Superior temporal gyrus (tissue), 1 donor: ENCODE data around the gene ETNK2.
A peak's percentile ranks its signal among the peaks of the same experiment; 100 is the strongest.

ENCODE experiments used
- DNase-seq: peaks from one replicate; pipeline ENCODE4 v3.0.0-alpha.2; 2016; ENCODE audit errors: extremely low spot score

The ETNK2 gene, protein sequence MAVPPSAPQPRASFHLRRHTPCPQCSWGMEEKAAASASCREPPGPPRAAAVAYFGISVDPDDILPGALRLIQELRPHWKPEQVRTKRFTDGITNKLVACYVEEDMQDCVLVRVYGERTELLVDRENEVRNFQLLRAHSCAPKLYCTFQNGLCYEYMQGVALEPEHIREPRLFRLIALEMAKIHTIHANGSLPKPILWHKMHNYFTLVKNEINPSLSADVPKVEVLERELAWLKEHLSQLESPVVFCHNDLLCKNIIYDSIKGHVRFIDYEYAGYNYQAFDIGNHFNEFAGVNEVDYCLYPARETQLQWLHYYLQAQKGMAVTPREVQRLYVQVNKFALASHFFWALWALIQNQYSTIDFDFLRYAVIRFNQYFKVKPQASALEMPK

DNA sequence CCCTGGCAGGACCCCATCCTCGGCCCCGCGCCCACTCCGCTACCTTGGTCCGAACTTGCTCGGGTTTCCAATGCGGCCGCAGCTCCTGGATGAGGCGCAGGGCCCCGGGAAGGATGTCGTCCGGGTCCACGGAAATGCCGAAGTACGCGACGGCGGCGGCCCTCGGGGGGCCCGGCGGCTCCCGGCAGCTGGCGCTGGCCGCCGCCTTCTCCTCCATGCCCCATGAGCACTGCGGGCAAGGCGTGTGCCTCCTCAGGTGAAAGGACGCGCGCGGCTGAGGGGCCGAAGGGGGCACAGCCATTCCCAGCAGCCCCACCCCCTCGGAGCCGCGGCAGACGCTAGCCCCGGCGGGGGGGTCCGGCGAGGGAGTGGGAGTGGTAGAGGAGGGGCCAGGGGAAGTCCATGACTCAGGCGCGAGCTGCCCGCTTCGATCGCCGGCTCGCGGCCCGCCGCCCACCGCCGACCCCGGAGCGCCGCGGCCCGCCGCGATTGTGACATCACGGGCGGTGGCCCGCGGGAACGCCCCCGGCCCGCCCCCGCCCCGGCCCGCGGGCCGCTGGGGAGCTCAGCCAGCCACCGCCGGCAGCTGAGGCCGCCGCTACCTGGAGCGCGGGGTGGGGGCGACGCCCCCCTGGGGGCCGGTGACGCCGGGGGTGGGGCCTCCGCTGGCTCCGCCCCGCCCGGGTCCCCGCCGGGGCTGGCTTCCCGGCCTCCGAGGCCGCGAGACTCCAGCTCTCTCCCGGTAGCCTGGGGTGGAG, at the start of gene ETNK2:
Gene ETNK2 (minus strand): TSS at position 493 of the 758 bp plus-strand sequence. CDS start 192 bp downstream, at position 301.
- no peak for DNase-seq

DNA sequence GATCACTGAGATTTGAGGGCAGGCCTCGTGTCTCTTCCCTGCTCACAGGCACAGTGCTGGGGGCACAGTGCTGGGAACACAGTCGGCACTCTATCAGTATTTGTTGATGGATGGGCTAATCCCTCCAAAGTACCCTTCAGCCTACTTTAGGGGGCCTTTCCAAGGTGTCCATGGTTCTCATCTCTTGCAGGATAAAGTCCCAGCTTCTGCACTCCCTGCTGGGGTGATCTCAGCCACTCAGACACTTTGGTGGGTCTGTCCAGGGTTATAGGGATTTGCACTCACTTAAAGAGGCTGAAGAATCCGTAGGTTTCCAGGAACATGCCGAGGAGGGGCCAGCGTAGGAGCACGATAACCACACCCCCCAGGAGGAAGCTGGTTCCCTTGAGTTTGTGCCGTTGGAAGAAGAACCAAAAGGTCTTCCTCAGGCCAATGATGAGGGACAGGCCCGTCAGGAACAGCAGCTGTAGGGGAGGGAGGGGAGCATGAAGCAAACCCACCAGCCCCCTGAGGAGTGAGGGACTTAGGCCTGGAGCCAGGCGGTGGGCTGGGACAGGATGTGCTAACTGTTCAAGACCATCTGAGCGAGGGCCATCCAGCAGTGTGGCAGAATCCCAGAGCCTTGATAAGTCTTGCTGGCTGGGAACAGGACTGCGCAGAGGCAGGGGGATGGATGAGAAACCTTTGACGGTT, 49.6 kb upstream of the ETNK2 start:
- DNase-seq = no peak

DNA sequence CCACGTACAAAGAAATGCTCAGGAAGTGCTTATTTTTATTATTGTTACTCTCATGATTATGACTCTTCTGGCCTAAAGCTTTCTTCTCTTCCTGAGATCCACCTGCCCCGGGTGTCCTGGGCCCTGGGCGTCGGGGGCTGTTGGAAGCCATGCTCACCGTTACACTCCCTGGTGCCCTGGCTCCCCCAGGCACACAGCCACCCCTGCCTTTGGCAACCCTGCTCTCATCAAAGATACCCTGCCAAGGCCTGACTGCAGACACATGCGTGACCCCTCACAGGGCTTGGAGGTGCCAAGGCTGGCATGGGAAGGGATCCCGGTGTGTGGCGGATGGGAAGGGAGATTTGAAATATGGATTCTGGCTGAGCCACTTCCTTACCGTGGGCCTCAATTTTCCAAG, 47.7 kb upstream of the ETNK2 start:
- no peak for DNase-seq

DNA sequence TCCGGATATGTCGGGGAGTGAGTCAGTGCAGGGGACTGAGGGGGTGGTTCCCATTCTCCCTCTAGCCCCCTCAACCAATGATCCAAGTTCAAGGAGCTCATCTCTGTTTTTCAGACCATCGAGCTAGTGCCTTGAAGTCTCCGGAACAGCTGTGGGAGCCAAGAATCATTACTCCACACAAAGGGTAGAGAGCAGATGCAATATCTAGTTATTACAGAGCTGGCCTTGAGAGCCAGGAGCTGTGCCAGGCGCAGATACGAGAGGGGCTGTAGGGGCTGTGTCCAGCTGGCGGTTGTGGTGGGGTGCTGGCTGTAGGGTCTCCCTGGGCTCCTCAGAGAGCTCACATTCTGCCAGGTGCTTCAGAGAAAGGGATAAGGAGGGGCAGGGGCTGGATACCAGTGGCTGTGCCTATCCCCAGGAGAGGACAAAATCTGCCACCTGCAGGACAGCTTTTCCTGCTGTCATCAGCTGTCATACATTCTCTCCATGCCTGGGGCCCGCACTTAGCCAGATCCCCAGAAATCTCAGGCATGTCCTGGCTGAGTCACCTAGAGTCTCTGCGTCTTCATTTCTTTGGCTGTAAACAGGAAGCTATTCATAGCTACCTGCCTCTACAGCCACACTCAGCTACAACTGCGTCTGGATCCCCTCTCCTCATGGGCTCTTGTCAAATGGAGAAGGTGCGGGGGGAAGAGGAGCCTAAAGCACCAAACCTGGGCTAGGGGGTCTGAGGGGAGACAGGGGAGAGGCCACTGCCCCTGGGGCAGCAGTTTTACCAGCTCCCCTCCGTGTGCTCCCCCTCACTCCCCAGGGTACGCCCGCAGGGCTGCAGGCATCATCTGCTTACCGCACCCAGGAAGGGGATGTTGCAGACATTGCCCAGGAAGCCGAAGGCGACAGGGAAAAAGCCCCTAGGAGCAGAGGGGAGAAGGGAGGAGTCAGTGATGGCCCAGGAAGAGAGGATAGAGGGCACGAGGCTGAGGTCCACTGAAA, 46.8 kb upstream of the ETNK2 start:
- peak; percentile 18 for DNase-seq

DNA sequence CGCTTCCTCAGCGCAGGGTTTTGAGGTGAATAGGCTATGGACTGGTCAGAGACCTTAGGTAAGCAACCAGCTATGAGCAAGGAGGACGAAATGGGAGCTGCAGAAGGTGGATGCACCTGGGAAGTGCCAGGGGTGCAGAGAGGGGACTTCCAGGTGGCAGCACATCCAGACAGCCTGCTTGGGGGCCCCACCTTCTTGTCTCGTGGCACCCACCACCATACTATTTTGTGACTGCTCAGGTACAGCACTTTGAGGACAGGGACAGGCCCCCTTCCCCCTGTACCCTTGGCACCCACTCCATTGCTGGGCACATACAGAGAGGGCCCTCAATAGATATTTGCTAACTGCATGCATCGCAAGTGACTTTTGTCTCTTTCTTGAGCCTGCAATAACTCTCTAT, 45.2 kb upstream of the ETNK2 start:
- no peak for DNase-seq

DNA sequence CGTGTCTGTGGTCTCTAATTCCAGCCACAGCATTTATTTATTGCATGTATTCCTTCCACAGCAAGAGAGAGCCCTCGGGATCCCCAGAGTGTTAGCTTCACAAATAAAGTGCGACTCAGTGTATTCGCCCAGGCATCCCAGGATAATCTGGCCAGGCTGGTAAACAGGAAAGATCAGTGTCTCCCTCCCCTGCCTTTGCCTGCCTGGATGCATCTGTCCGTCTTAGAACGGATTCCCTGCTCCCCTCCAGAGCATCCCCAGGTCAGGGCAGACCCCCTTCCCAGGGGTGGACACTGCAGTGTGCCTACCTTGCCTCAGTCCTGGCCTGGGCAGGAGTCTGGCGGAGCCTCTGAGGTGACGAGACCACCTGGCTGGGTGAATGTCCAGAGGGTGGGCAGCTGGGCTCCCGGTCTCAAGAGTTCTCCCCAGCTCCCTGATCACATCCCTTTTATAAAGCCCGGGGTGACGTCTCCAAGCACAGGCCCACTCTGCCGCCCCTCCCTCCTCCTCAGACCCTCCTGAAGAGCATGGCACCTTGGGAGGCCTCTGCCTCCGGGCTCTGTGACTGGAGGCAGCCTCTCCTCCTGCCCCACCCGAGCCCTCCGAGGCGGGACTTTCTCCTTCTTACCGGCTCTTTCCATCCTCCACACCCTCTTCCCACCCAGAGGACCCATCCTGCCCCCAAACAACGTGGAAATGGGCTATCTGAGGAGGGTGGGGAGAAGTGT, 44.4 kb upstream of the ETNK2 start, which contains the start of gene KISS1:
Gene KISS1 (minus strand): TSS at position 424 of the 728 bp plus-strand sequence. CDS start 3,615 bp downstream, outside the sequence.
- no peak for DNase-seq

DNA sequence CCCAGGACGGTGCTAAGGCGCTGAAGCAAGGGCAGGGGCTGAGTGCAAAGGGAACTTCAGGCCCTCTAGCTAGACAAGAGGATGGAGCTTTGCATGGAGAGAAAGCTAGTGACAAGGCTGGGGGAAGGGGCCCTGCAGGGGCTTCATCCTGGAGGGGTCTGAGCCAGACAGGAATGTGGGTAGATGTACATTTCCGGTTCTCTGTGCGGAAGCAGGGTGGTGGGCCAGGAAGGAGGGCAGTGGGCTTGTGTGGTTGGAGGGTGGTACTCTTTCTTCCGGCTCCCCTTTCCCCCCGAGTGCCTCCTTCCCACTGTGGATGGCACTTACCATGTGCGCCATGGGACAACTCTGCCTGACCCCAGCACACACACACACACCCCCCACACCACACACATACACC, 42.9 kb upstream of the ETNK2 start:
- no peak for DNase-seq

DNA sequence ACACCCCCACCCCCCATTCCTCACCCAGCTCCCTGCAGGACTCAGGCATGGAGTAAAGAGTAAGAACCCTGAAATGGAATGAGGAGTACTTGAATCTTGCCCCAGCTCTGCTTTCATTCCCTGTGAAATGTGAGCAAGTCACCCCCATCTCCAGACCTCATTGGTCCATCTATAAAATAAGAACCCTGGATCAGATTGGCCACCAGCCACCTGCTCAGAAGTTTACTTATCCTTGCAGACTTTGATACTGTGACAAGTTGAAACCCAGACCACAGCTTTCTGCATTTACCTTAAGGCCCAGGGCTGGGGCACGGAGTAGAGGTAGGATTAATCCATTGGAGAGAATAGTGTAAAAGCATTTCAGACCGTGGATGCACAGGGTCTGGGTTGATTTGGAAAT, 42.2 kb upstream of the ETNK2 start:
- DNase-seq = no peak

DNA sequence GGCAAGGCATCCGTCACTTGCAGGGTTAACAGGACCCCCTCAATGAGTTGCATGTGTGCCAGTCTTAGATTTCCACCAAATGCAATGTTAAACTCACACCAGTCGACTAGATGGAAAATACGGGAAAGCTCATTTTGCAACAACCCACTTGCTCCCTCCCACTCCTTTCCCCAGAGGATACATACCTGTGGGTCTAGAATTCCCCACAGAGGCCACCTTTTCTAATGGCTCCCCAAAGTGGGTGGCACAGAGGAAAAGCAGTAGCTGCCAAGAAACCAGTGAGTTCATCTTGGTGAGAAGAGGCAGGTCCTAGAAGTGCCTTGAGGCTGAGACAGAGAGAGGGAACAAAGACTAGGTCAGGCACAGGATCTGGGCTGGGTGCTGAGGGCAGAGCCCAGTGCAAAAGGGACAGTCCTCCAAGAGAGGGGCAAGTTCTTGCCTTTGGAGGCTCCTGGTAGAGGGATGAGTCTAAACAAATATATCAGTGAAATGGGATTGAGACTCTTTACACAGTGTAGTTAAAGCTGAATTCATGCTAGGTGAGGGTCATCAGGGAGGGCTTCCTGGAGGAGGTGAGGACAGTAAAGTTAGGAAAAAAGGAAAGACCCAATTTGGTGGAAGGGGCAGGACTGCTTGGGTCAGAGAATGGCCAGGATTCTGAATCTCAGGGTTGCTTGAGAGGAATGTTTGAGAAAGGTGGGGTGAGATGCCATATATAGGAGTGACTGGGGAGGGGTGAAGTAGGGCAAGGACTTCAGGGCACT, 40.9 kb upstream of the ETNK2 start:
- DNase-seq = no peak

DNA sequence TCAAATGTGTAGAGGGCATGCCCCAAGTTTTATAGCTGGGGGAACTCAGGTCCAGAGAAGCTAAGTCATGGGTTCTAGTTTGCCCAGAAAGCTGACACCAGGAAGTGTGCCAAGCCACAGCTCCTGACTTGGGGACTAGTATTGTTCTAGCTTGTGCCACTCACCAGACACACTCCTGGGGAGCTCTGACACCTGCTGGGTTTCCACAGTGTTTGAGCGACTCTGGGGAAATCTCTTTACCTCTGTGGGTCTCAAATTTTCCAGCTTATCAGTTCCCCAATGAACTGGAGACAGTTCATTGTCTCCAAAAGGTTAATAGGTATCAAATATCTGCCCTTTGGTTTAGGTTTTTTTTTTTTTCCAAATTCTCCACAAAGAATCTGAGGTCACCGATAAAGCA, 40.2 kb upstream of the ETNK2 start:
- no peak for DNase-seq

DNA sequence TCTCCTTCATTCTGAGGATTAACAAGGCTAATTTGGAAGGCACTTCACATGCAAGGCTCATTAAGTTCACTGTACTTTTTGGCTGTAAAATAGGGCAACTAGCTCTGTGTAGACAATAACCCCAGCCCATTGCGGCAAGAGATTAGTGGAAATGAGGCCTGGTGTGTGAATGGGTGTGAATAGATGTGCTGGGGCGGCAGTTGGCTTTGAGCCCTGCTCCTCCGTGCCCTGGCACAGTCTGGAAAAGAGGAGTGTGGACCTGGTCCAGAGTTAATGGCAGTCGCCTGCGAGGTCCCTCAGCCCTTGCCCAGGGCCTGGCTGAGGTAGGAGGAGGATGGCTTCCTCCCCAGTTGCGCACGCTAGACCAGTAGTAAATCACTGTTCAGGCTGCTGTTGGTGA, 39.6 kb upstream of the ETNK2 start:
- DNase-seq = peak; percentile 35

DNA sequence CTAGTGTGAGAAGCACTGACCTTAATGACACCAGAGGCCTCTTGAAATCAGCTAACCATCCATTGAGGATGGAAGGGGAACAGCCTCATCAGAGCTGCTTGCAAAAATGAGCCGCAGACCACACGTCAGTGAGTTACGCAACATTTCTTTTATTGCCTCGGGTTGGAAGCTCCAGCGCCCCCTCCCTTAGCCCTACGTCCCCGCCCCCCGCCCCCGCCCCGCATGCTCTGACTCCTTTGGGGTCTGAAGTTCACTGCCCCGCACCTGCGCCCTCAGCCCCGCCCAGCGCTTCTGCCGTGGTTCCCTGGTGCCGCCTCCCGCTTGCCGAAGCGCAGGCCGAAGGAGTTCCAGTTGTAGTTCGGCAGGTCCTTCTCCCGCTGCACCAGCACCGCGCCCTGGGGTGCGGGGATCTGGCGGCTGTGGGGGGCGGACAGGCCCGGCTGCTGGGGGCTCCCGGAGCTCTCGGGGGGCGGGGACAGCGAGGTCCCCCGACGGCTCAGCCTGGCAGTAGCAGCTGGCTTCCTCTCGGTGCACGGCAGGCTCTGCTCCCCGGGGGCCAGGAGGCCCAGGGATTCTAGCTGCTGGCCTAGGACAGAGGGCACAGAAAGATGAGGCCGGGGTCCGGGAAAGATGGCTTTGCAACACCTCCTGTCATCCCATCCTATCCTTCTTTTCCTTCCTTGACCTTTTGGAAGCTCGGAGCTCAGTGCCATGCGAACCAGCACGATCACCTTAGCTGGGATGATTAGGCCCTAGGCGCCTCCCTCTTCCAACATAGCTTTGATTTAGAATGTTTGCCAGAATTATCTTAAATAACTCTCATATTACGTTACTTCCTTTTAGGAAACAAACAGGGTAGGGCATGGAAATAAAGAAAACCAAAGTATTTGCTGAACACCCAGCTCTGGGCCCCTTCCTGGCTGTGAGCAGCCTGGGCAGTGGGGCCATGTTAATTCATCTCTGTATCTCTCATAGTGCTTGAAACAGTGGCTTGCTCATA, 38.7 kb upstream of the ETNK2 start:
- DNase-seq = no peak

DNA sequence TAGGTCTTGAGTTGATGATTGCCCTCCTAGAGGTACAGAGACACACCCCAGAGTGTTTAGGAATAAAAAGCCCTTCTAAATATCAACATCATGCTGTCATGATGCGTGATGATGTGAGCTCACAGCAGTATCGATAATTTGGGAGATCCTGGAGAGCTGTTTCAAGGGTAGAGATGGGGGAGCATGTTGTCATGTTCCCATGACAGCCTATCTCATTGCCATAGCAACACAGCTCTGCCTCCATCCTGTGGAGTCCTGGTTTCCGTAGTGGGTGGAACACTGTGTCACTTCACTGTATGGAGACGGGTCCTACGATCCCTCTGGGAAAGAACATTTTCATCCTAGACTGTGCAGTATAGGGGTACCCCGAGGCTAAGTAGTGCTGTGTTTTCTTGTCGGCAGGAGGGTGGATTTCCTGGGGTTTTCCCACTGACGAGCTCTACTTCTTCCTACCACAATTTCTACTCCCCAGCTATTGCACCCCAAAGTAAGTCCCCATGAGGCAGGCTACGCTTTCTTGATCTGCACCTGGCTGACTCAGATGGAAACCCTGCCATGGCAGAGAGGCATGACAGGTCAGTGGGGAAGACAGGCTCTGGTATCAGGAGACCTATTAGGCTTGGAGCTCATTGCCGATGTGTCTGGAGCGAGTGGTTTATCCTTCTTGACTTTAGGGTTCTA, 37.3 kb upstream of the ETNK2 start:
- peak; percentile 47 for DNase-seq

DNA sequence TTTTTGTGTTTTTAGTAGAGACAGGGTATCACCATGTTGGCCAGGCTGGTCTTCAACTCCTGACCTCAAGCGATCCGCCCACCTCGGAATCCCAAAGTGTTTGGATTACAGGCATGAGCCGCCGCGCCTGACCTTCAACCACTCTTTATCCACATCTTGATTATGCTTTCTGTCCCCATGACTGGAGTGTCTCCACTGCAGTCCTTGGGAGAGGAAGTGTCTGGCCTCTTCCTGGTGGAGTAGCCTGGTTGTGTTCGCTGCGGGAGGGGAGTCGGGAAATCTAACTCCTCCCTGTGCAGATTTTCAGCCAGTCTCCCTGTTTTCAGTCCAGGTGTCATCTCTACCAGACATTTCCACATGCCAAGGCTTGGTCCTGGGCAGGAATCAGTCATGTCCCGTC, 34.8 kb upstream of the ETNK2 start:
- no peak for DNase-seq

DNA sequence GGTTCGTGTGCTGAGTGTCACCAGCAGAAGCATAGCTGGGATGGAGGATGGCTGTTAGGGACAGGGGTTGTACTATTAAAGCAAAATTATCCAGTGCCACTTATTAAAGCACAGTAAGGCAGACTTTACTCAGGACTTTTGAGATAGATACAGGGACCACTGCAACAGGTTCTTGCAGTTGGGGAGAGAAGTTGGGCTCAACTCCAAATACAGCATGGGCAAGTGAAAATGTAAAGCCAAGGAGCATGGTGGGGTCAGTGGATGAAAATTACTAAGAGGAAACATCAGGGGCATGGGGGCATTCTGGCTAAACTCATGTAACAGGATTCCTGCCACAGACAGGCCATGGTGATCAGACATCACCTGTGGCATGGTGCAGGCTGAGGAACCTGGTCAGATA, 29.3 kb upstream of the ETNK2 start:
- no peak for DNase-seq

DNA sequence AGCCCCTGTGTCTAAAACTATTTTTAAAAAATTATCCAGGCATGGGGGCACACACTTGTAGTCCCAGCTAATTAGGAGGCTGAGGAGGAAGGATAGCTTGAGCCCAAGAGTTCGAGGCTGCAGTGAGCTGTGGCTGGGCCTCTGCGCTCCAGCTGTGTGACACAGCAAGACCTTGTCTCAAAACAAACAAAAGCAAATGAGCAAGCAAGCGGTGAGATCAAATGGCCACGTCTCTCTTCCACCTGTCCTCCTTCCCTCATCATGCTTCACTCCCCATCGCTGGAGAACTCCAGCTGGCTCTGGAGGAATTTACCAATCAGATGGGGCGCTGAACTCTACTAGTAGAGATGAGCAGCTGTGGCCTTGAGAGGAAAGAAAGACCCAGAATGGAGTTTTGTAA, 28.3 kb upstream of the ETNK2 start:
- no peak for DNase-seq

DNA sequence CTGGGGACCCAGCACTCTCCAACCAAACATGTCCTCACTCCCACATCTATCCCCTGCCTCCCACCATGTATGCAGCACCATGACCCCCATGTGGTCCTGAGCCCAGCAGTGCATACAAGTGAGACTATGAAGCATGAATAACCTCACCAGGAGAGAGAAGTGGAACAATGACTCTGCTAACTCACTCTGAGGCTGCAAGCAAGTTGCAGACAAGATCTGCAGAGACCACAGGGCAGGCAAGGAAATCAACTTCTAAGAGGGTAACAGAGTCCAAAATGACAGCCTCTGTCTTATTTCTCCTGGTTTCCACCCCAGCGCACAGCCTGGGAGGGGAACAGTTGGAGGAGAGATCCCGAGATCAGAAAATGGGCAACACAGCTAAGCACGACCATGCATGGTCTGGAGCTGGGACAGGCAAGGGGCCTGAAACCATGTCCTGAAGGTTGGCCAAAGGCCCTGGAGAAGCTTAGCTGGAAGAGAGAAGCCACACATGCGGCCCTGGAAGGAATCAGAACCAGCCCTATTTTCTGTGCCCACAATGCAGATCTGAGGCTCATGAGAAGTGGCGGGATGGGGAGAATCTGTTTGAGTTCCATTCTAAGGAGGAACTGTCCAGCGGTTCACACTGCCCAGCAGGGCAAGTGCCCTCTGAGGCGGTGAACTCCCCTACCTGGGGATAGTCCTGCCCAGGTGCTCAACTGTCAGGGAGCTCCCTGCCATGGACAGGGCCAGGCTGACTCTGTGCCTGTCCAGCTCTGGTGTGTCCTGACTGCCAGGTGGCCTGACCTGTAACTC, 26.8 kb upstream of the ETNK2 start:
- no peak for DNase-seq
